WTC11 (cell line): ENCODE measurements around the gene PIK3R1. TPM values are rescaled to one million over a fixed set of nuclear protein-coding genes. Genes with fewer than 3 reads are reported as not detected.

Source experiments
- ATAC-seq: fragments of 200-7000 bp; cut with Tn5 transposase; 2 replicates; pipeline ENCODE4 v1.10.0; 2021; ENCODE audit warnings: mild to moderate bottlenecking, moderate library complexity
- CTCF ChIA-PET: fragments of 300-600 bp; sonication (Branson Sonifier 250); formaldehyde crosslinking; loops from one replicate; lab custom pipeline; 2021; ENCODE audit warnings: antibody characterized with exemption; lab: Charles Lee
- POLR2A ChIA-PET: fragments of 350-600 bp; sonication (Branson Sonifier 250); formaldehyde crosslinking; loops from one replicate; lab custom pipeline; 2021; ENCODE audit warnings: antibody characterized with exemption; lab: Charles Lee
- DNase-seq: peaks from one replicate; pipeline ENCODE4 v3.0.0; 2021; ENCODE audit warnings: low spot score
- H3K27ac Mint-ChIP-seq: 2 replicates; pipeline ENCODE4 v1.8.0; 2021; ENCODE audit warnings: mixed read lengths
- H3K27me3 Mint-ChIP-seq: 2 replicates; pipeline ENCODE4 v1.8.0; 2021; ENCODE audit warnings: low read depth, mild to moderate bottlenecking, moderate library complexity, mixed read lengths
- H3K36me3 Mint-ChIP-seq: 2 replicates; pipeline ENCODE4 v1.8.0; 2021; ENCODE audit warnings: mixed read lengths
- H3K4me1 Mint-ChIP-seq: 2 replicates; pipeline ENCODE4 v1.8.0; 2022; ENCODE audit warnings: mixed read lengths
- H3K4me3 Mint-ChIP-seq: 2 replicates; pipeline ENCODE4 v1.8.0; 2021; ENCODE audit warnings: mild to moderate bottlenecking, moderate library complexity, mixed read lengths
- H3K9me3 Mint-ChIP-seq: 2 replicates; pipeline ENCODE4 v1.8.0; 2021; ENCODE audit warnings: mixed read lengths
- AFF4 ChIP-seq: sonication (generic); formaldehyde crosslinking; IDR thresholded peaks from 2 replicates; pipeline ENCODE4 v1.8.1; 2023; ENCODE audit warnings: mild to moderate bottlenecking, missing genetic modification reagents, borderline replicate concordance
- CREB1 ChIP-seq: sonication (generic); formaldehyde crosslinking; IDR thresholded peaks from 2 replicates; pipeline ENCODE4 v1.8.0; 2023; ENCODE audit warnings: mild to moderate bottlenecking, missing genetic modification reagents
- E2F1 ChIP-seq: sonication (generic); formaldehyde crosslinking; IDR thresholded peaks from 2 replicates; pipeline ENCODE4 v1.8.0; 2022; ENCODE audit warnings: mild to moderate bottlenecking, missing genetic modification reagents
- E2F5 ChIP-seq: sonication (generic); formaldehyde crosslinking; IDR thresholded peaks from 2 replicates; pipeline ENCODE4 v1.8.1; 2022; ENCODE audit warnings: mild to moderate bottlenecking, moderate library complexity, missing genetic modification reagents
- EMX1 ChIP-seq: fragments of 250-450 bp; sonication (Bioruptor Pico); IDR thresholded peaks from 2 replicates; pipeline ENCODE4 v1.8.0; 2021; ENCODE audit warnings: mild to moderate bottlenecking
- ESRRA ChIP-seq: sonication (generic); formaldehyde crosslinking; IDR thresholded peaks from 2 replicates; pipeline ENCODE4 v1.8.1; 2022; ENCODE audit warnings: mild to moderate bottlenecking, missing genetic modification reagents, borderline replicate concordance
- FOXK1 ChIP-seq: sonication (generic); formaldehyde crosslinking; IDR thresholded peaks from 2 replicates; pipeline ENCODE4 v1.8.0; 2022; ENCODE audit warnings: mild to moderate bottlenecking, moderate library complexity, missing genetic modification reagents
- HMGA2 ChIP-seq: fragments of 250-450 bp; sonication (Bioruptor Pico); IDR thresholded peaks from 2 replicates; pipeline ENCODE4 v1.4.0; 2021; ENCODE audit warnings: mild to moderate bottlenecking, moderate library complexity
- IRF2 ChIP-seq: sonication (generic); formaldehyde crosslinking; IDR thresholded peaks from 2 replicates; pipeline ENCODE4 v1.8.0; 2022; ENCODE audit warnings: low read depth, missing genetic modification reagents, borderline replicate concordance
- MAX ChIP-seq: sonication (generic); formaldehyde crosslinking; IDR thresholded peaks from 2 replicates; pipeline ENCODE4 v1.8.0; 2022; ENCODE audit warnings: mild to moderate bottlenecking, missing genetic modification reagents
- NFE2L1 ChIP-seq: sonication (generic); formaldehyde crosslinking; IDR thresholded peaks from 2 replicates; pipeline ENCODE4 v1.8.1; 2023; ENCODE audit warnings: missing genetic modification reagents
- NR1H2 ChIP-seq: sonication (generic); formaldehyde crosslinking; IDR thresholded peaks from 2 replicates; pipeline ENCODE4 v1.9.0; 2021; ENCODE audit warnings: mild to moderate bottlenecking, moderate library complexity, missing genetic modification reagents
- PREB ChIP-seq: sonication (generic); formaldehyde crosslinking; IDR thresholded peaks from 2 replicates; pipeline ENCODE4 v1.8.1; 2022; ENCODE audit warnings: mild to moderate bottlenecking, missing genetic modification reagents, moderate library complexity, borderline replicate concordance
- SMAD3 ChIP-seq: sonication (generic); formaldehyde crosslinking; IDR thresholded peaks from 2 replicates; pipeline ENCODE4 v1.8.0; 2022; ENCODE audit warnings: missing genetic modification reagents, mild to moderate bottlenecking, borderline replicate concordance
- SMAD4 ChIP-seq: sonication (generic); formaldehyde crosslinking; IDR thresholded peaks from 2 replicates; pipeline ENCODE4 v1.8.0; 2022; ENCODE audit warnings: mild to moderate bottlenecking, missing genetic modification reagents
- SP1 ChIP-seq: sonication (generic); formaldehyde crosslinking; conservative IDR thresholded peaks from 2 replicates; pipeline ENCODE4 v1.8.1; 2022; ENCODE audit warnings: missing genetic modification reagents
- TEAD1 ChIP-seq: sonication (generic); formaldehyde crosslinking; IDR thresholded peaks from 2 replicates; pipeline ENCODE4 v1.8.0; 2022; ENCODE audit warnings: mild to moderate bottlenecking, missing genetic modification reagents
- ZNF281 ChIP-seq: sonication (generic); formaldehyde crosslinking; IDR thresholded peaks from 2 replicates; pipeline ENCODE4 v1.8.0; 2023; ENCODE audit warnings: mild to moderate bottlenecking, missing genetic modification reagents
- ZNF425 ChIP-seq: fragments of 250-450 bp; sonication (Bioruptor Pico); conservative IDR thresholded peaks from 2 replicates; pipeline ENCODE4 v1.9.0; 2021; ENCODE audit warnings: mild to moderate bottlenecking
- total RNA-seq: library from RNA; stranded (reverse); gene quantifications from 3 replicates; pipeline ENCODE4 v1.2.3, GENCODE V29; 2021

Gene PIK3R1
- total RNA-seq, 1 experiment from 2014 or later = 11.3 TPM

GRCh38 chr5:68318955-68319705, 103.6 kb downstream of the PIK3R1 start:
- Mint-ChIP-seq H3K4me3 (no peak overlapping the region), H3K9me3 (peaks cover 22% of the 10 kb centered on the region), H3K36me3 (peaks cover 6% of the 10 kb centered on the region), H3K4me1 (peaks cover 6% of the 10 kb centered on the region), H3K27ac (no peak overlapping the region), H3K27me3 (no peaks in the 10 kb centered on the region)
- ATAC-seq = no peak
- DNase-seq = no peak
- TF ChIP-seq PREB (CRISPR knock-in tag) (no peak), SMAD3 (CRISPR knock-in tag) (no peak), HMGA2 (CRISPR knock-in tag) (no peak), AFF4 (CRISPR knock-in tag) (no peak), ZNF425 (CRISPR knock-in tag) (no peak), TEAD1 (no peak), NFE2L1 (CRISPR knock-in tag) (no peak), CREB1 (CRISPR knock-in tag) (no peak), E2F5 (no peak), NR1H2 (CRISPR knock-in tag) (no peak), FOXK1 (CRISPR knock-in tag) (no peak), ZNF281 (CRISPR knock-in tag) (no peak), SP1 (no peak), IRF2 (CRISPR knock-in tag) (no peak), MAX (CRISPR knock-in tag) (no peak), EMX1 (no peak), SMAD4 (CRISPR knock-in tag) (no peak), ESRRA (CRISPR knock-in tag) (no peak), E2F1 (CRISPR knock-in tag) (no peak)
- ChIA-PET CTCF (interaction anchor here (1.6 kb wide), 1 partner anchor 33 kb away, joined by 4 read pairs; no protein-coding TSS in a partner anchor), POLR2A (no interaction called here)
